ENCODE results near the gene CCDC8.

- no peak for TF ChIP-seq POLR2A (IDR thresholded peaks at IDR 0.05; ENCODE audit: low read depth, low read length)
- no peak for TF ChIP-seq EZH2 (IDR thresholded peaks at IDR 0.05; ENCODE audit: borderline replicate concordance, low read depth, low read length, severe bottlenecking)
- no peak for TF ChIP-seq JUN (IDR thresholded peaks at IDR 0.05; ENCODE audit: borderline replicate concordance, insufficient read depth, insufficient read length, low read depth)
- TF ChIP-seq CTCF (IDR thresholded peaks at IDR 0.05; ENCODE audit: extremely low read depth in 1 of 2, insufficient read depth in 1 of 2, low read depth in 1 of 2, low read length in 2 of 2), result no peak
- TF ChIP-seq GATA2 (IDR thresholded peaks at IDR 0.05; ENCODE audit: insufficient read depth, insufficient read length, low read depth, low read length), result no peak
- no peak for TF ChIP-seq MYC (IDR thresholded peaks at IDR 0.05; ENCODE audit: low read depth, low read length)
- no peak for TF ChIP-seq POLR2AphosphoS5 (IDR thresholded peaks at IDR 0.05; ENCODE audit: insufficient read depth, low read depth, low read length)
These were observed 48.2 kb upstream of the CCDC8 start for GRCh38 chr19:46461537-46461936.
